Activated B cell treated with CpG ODN at 0.5 μM for 24 hours (primary cell): ENCODE measurements around the gene OLFM4. TPM values are rescaled to one million over a fixed set of nuclear protein-coding genes. Genes with fewer than 3 reads are reported as not detected.

Experiments used
- ATAC-seq: fragments of 200-7000 bp; cut with Tn5 transposase; one replicate; pipeline ENCODE4 v1.10.0; 2021; ENCODE audit warnings: low read depth, mild to moderate bottlenecking, moderate library complexity
- CTCF ChIA-PET: fragments of 350-600 bp; sonication (Branson Sonifier 250); formaldehyde crosslinking; loops from one replicate; lab custom pipeline; 2021; ENCODE audit warnings: antibody characterized with exemption; lab: Charles Lee
- POLR2A ChIA-PET: fragments of 350-600 bp; sonication (Branson Sonifier 250); formaldehyde crosslinking; loops from one replicate; lab custom pipeline; 2021; ENCODE audit warnings: antibody characterized with exemption; lab: Charles Lee
- DNase-seq: peaks from one replicate; pipeline ENCODE4 v3.0.0; 2022
- H3K27ac Mint-ChIP-seq: one replicate; pipeline ENCODE4 v1.8.0; 2020; ENCODE audit warnings: mixed read lengths
- H3K27me3 Mint-ChIP-seq: one replicate; pipeline ENCODE4 v1.8.0; 2021; ENCODE audit warnings: mixed read lengths
- H3K36me3 Mint-ChIP-seq: one replicate; pipeline ENCODE4 v1.8.0; 2021; ENCODE audit warnings: low read depth, mixed read lengths
- H3K4me1 Mint-ChIP-seq: one replicate; pipeline ENCODE4 v1.8.0; 2021; ENCODE audit warnings: mixed read lengths
- H3K4me3 Mint-ChIP-seq: one replicate; pipeline ENCODE4 v1.8.0; 2020; ENCODE audit warnings: mild to moderate bottlenecking, mixed read lengths
- H3K9me3 Mint-ChIP-seq: one replicate; pipeline ENCODE4 v1.8.0; 2020; ENCODE audit warnings: mixed read lengths
- CTCF ChIP-seq: fragments of 200-600 bp; IDR thresholded peaks from one replicate; pipeline ENCODE4 v1.8.0; 2022; ENCODE audit warnings: antibody characterized with exemption, mild to moderate bottlenecking
- intact Hi-C: fragments of 100-400 bp; cut with micrococcal nuclease; formaldehyde crosslinking; loops from one replicate; pipeline ENCODE4 v1.15.1; 2024
- total RNA-seq: library from RNA; stranded (reverse); gene quantifications from 2 replicates; pipeline ENCODE4 v1.2.3, GENCODE V29; 2022

The OLFM4 gene
- not detected in 2 replicates for total RNA-seq

- Mint-ChIP-seq H3K27me3 (no peaks in the 10 kb centered on the region), H3K4me3 (no peak within 1 kb of the TSS), H3K9me3 (no peaks in the 10 kb centered on the region), H3K27ac (no peak within 1 kb of the TSS), H3K4me1 (no peaks in the 10 kb centered on the region), H3K36me3 (no peaks in the 10 kb centered on the region)
- intact Hi-C loops, result no loop called here
- TF ChIP-seq CTCF, result no peak
- DNase-seq (no peak), ATAC-seq (no peak)
- CTCF ChIA-PET, result no interaction called here
- POLR2A ChIA-PET, result no interaction called here
Observed at GRCh38 chr13:53028637-53029203, at the start of gene OLFM4. TSS of gene OLFM4 (plus strand) at chr13:53028813. CDS start at chr13:53028837, 24 bp downstream.

GRCh38 chr13:52978989-52979388, 49.6 kb upstream of the OLFM4 start:
- POLR2A ChIA-PET, result no interaction called here
- ATAC-seq, result no peak
- Mint-ChIP-seq H3K4me1 (no peaks in the 10 kb centered on the region), H3K27ac (no peak overlapping the region), H3K27me3 (peaks cover 2% of the 10 kb centered on the region), H3K4me3 (no peak overlapping the region), H3K9me3 (no peaks in the 10 kb centered on the region), H3K36me3 (no peaks in the 10 kb centered on the region)
- intact Hi-C loops, result no loop called here
- CTCF ChIA-PET, result interaction anchor here (1.3 kb wide), 1 partner anchor 10 kb away, joined by 4 read pairs; no protein-coding TSS in a partner anchor
- TF ChIP-seq CTCF, result no peak
- DNase-seq, result no peak

- Mint-ChIP-seq H3K27ac (no peak overlapping the region), H3K27me3 (peaks cover 5% of the 10 kb centered on the region), H3K4me1 (no peaks in the 10 kb centered on the region), H3K4me3 (no peak overlapping the region), H3K36me3 (no peaks in the 10 kb centered on the region), H3K9me3 (no peaks in the 10 kb centered on the region)
- intact Hi-C loops, result no loop called here
- no peak for ATAC-seq
- POLR2A ChIA-PET, result no interaction called here
- TF ChIP-seq CTCF, result no peak
- CTCF ChIA-PET, result no interaction called here
- DNase-seq, result no peak
Observed at GRCh38 chr13:52980695-52981094, 47.9 kb upstream of the OLFM4 start.

- Mint-ChIP-seq H3K4me1 (no peaks in the 10 kb centered on the region), H3K36me3 (no peaks in the 10 kb centered on the region), H3K27ac (no peak overlapping the region), H3K9me3 (no peaks in the 10 kb centered on the region), H3K27me3 (peaks cover 6% of the 10 kb centered on the region), H3K4me3 (no peak overlapping the region)
- intact Hi-C loops, result no loop called here
- POLR2A ChIA-PET, result no interaction called here
- CTCF ChIA-PET, result no interaction called here
- ATAC-seq (no peak), DNase-seq (no peak)
- no peak for TF ChIP-seq CTCF
Observed at GRCh38 chr13:52983836-52984235, 44.8 kb upstream of the OLFM4 start.

- Mint-ChIP-seq H3K4me1 (no peaks in the 10 kb centered on the region), H3K27me3 (peaks cover 9% of the 10 kb centered on the region), H3K27ac (no peak overlapping the region), H3K36me3 (no peaks in the 10 kb centered on the region), H3K4me3 (no peak overlapping the region), H3K9me3 (no peaks in the 10 kb centered on the region)
- ChIA-PET CTCF (no interaction called here), POLR2A (no interaction called here)
- DNase-seq (no peak), ATAC-seq (no peak)
- no peak for TF ChIP-seq CTCF
- intact Hi-C loops, result no loop called here
Observed at GRCh38 chr13:52984881-52985363, 43.7 kb upstream of the OLFM4 start.
